K562 (cell line): ENCODE measurements around the gene COL1A1. TPM values are rescaled to one million over a fixed set of nuclear protein-coding genes. Genes with fewer than 3 reads are reported as not detected.

Source experiments
- AFF1 ChIP-seq, 2 experiments: fragments of 450-650 bp; IDR thresholded peaks; 2 replicates each; pipeline ENCODE4 v1.6.1; 2018; ENCODE audit warnings: mild to moderate bottlenecking in 2 of 2, low read depth in 1 of 2; ENCODE audit not compliant: partially characterized antibody in 2 of 2
- CEBPG ChIP-seq, 3 experiments: fragments of 200-800 bp in 1 of 3; sonication (Bioruptor generic) in 1 of 3; sonication (generic) in 1 of 3; formaldehyde crosslinking in 1 of 3; IDR thresholded peaks in 2 of 3; conservative IDR thresholded peaks in 1 of 3; 2 replicates each; pipeline versions ENCODE4 v1.6.1 to v1.8.0; 2016 to 2022; ENCODE audit warnings: missing compliant biosample characterization in 2 of 3, missing genetic modification characterization in 2 of 3, mild to moderate bottlenecking in 1 of 3, missing genetic modification reagents in 1 of 3
- CREM ChIP-seq: IDR thresholded peaks from 2 replicates; pipeline ENCODE4 v1.6.1; 2014; ENCODE audit warnings: antibody characterized with exemption, low read depth
- ELF1 ChIP-seq: fragments of 200-800 bp; sonication (Bioruptor generic); IDR thresholded peaks from 2 replicates; pipeline ENCODE4 v1.6.1; 2016; ENCODE audit warnings: missing genetic modification characterization, missing compliant biosample characterization
- ERF ChIP-seq: fragments of 450-650 bp; formaldehyde crosslinking; IDR thresholded peaks from 2 replicates; pipeline ENCODE4 v1.4.0; 2020; ENCODE audit warnings: mild to moderate bottlenecking, mixed read lengths
- EZH2 ChIP-seq: IDR thresholded peaks from 2 replicates; pipeline ENCODE4 v1.6.1; 2012; ENCODE audit warnings: low read depth, mild to moderate bottlenecking, inconsistent platforms, low read length, borderline replicate concordance
- HSF4 ChIP-seq: fragments of 250-450 bp; sonication (Bioruptor Pico); IDR thresholded peaks from 2 replicates; pipeline ENCODE4 v2.1.2; 2022; ENCODE audit warnings: mild to moderate bottlenecking, moderate library complexity, borderline replicate concordance
- LCOR ChIP-seq: sonication (generic); formaldehyde crosslinking; IDR thresholded peaks from 2 replicates; pipeline ENCODE4 v1.8.0; 2022; ENCODE audit warnings: mild to moderate bottlenecking, missing genetic modification reagents
- MEF2A ChIP-seq: IDR thresholded peaks from 2 replicates; pipeline ENCODE4 v1.6.1; 2011; ENCODE audit warnings: low read depth, mild to moderate bottlenecking, low read length, moderate library complexity; ENCODE audit not compliant: control insufficient read depth
- NFRKB ChIP-seq: fragments of 450-650 bp; IDR thresholded peaks from 2 replicates; pipeline ENCODE4 v1.6.1; 2016; ENCODE audit warnings: low read depth
- NUFIP1 ChIP-seq: fragments of 450-650 bp; IDR thresholded peaks from 2 replicates; pipeline ENCODE4 v1.6.1; 2018; ENCODE audit not compliant: partially characterized antibody
- POLR2H ChIP-seq: IDR thresholded peaks from 2 replicates; pipeline ENCODE4 v1.6.1; 2016; ENCODE audit warnings: missing genetic modification characterization, low read depth, mild to moderate bottlenecking, control low read depth, missing compliant biosample characterization, moderate library complexity
- RBM14 ChIP-seq: fragments of 200-400 bp; formaldehyde crosslinking; IDR thresholded peaks from 2 replicates; pipeline ENCODE4 v1.6.1; 2018; ENCODE audit warnings: low read depth, mild to moderate bottlenecking, low read length, moderate library complexity, borderline replicate concordance; ENCODE audit not compliant: insufficient read depth
- ZBTB11 ChIP-seq, 3 experiments: fragments of 200-800 bp in 1 of 3; fragments of 250-450 bp in 1 of 3; fragments of 450-650 bp in 1 of 3; sonication (Bioruptor Pico) in 1 of 3; sonication (Bioruptor generic) in 1 of 3; formaldehyde crosslinking in 1 of 3; IDR thresholded peaks; 2 replicates each; pipeline versions ENCODE4 v1.6.1 to v1.8.0; 2016 to 2022; ENCODE audit warnings: mild to moderate bottlenecking in 2 of 3, missing genetic modification characterization in 2 of 3, missing compliant biosample characterization in 1 of 3, moderate library complexity in 1 of 3
- ZFP30 ChIP-seq: fragments of 250-450 bp; sonication (Bioruptor Pico); IDR thresholded peaks from 2 replicates; pipeline ENCODE4 v1.8.0; 2022; ENCODE audit warnings: moderate library complexity, mild to moderate bottlenecking, inconsistent platforms, borderline replicate concordance
- ZNF830 ChIP-seq: fragments of 250-450 bp; sonication (Bioruptor Pico); IDR thresholded peaks from 2 replicates; pipeline ENCODE4 v1.5.0; 2021; ENCODE audit warnings: mild to moderate bottlenecking
- polyA plus RNA-seq, 8 experiments: library from polyadenylated mRNA; depleted of rRNA in 4 of 8; stranded (reverse) in 5 of 8; unstranded in 3 of 8; fragments of >200 nt; fragmentation: Nextera tagmentation in 2 of 8; fragmentation: Illumina TruSeq in 1 of 8; extraction: Ambion mirVana in 2 of 8; extraction: Trizol in 1 of 8; gene quantifications; 2 replicates each; pipeline versions ENCODE4 v1.2.1 to v1.2.3, GENCODE V29; 2011 to 2014; ENCODE audit warnings: inconsistent platforms in 1 of 8, missing spikeins in 1 of 8
- total RNA-seq, 7 experiments: library from RNA; depleted of rRNA in 6 of 7; stranded (reverse); fragments of >200 nt in 6 of 7; fragmentation: Illumina TruSeq in 2 of 7; extraction: Trizol in 2 of 7; gene quantifications; 2 replicates each; pipeline versions ENCODE4 v1.2.1 to v1.2.3, GENCODE V29; 2011 to 2021; ENCODE audit warnings: low replicate concordance in 1 of 7
- TF ChIP-seq, protein P1 (sequence below): sonication (generic); formaldehyde crosslinking; IDR thresholded peaks from 2 replicates; pipeline ENCODE4 v1.5.0; 2020; ENCODE audit warnings: missing genetic modification reagents

Gene COL1A1
- total and polyA plus RNA-seq, 9 of the 15 experiments (the other 6 are each of a cell fraction or from before 2014, with no cell fraction given), result 0.04 to 3.4 (median 0.18) TPM

GRCh38 chr17:50153650-50154575, 47.5 kb downstream of the COL1A1 start (continued):
- TF ChIP-seq ZBTB11 (CRISPR knock-in tag; IDR thresholded peaks at IDR 0.05) (peak in 1 of 3 experiments; percentile 44; a peak in 1 of 6 replicates), ERF (CRISPR knock-in tag) (no peak), NUFIP1 (no peak), ZNF830 (no peak), CEBPG (CRISPR knock-in tag; IDR thresholded peaks at IDR 0.05) (no peak), CEBPG (tag; conservative IDR thresholded peaks at IDR 0.05 in 1 of 2, IDR thresholded peaks at IDR 0.05 in 1 of 2) (no peak), HSF4 (CRISPR knock-in tag) (no peak), AFF1 (IDR thresholded peaks at IDR 0.05; ENCODE audit: low read depth in 1 of 2, partially characterized antibody in 2 of 2) (no peak), CREM (no peak; the same call in 1 of the 2 replicates), RBM14 (no peak), ELF1 (tag) (no peak), EZH2 (no peak), POLR2H (tag) (no peak), MEF2A (no peak), ZFP30 (no peak), LCOR (CRISPR knock-in tag) (peak; percentile 70; the same call in 1 of the 2 replicates), NFRKB (no peak)
- TF ChIP-seq, protein P1, sequence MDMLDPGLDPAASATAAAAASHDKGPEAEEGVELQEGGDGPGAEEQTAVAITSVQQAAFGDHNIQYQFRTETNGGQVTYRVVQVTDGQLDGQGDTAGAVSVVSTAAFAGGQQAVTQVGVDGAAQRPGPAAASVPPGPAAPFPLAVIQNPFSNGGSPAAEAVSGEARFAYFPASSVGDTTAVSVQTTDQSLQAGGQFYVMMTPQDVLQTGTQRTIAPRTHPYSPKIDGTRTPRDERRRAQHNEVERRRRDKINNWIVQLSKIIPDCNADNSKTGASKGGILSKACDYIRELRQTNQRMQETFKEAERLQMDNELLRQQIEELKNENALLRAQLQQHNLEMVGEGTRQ (CRISPR knock-in tag), result no peak
